IPS DF 19.7 (cell line): Measurements from ENCODE around the gene POU2F1.

Source experiments
- DNase-seq: peaks from one replicate; pipeline ENCODE4 v3.0.0-alpha.2; 2013; ENCODE audit warnings: low read depth, low spot score

POU2F1 gene

GRCh38 chr1:167272369-167272957 is 51.8 kb downstream of the POU2F1 start:
- no peak for DNase-seq

GRCh38 chr1:167273027-167273800 is 52.5 kb downstream of the POU2F1 start:
- DNase-seq, result no peak

- DNase-seq, result no peak
Measured at GRCh38 chr1:167274061-167274460, 53.4 kb downstream of the POU2F1 start.

GRCh38 chr1:167276969-167277368 is 56.3 kb downstream of the POU2F1 start:
- DNase-seq, result no peak

- DNase-seq, result no peak
Measured at GRCh38 chr1:167278497-167278896, 57.8 kb downstream of the POU2F1 start.

GRCh38 chr1:167280912-167281311 is 60.2 kb downstream of the POU2F1 start:
- no peak for DNase-seq

GRCh38 chr1:167288390-167289074 is 67.8 kb downstream of the POU2F1 start:
- DNase-seq, result no peak

- no peak for DNase-seq
Measured at GRCh38 chr1:167289075-167289442, 68.4 kb downstream of the POU2F1 start.

GRCh38 chr1:167289966-167290365 is 69.3 kb downstream of the POU2F1 start:
- no peak for DNase-seq

GRCh38 chr1:167291539-167292185 is 71.0 kb downstream of the POU2F1 start:
- no peak for DNase-seq

- no peak for DNase-seq
Measured at GRCh38 chr1:167292216-167292615, 71.5 kb downstream of the POU2F1 start.

- DNase-seq, result no peak
Measured at GRCh38 chr1:167293057-167293456, 72.4 kb downstream of the POU2F1 start.

- no peak for DNase-seq
Measured at GRCh38 chr1:167294528-167294927, 73.8 kb downstream of the POU2F1 start.

GRCh38 chr1:167297222-167298214 is 76.8 kb downstream of the POU2F1 start:
- DNase-seq, result no peak

GRCh38 chr1:167298325-167298724 is 77.6 kb downstream of the POU2F1 start:
- no peak for DNase-seq

- no peak for DNase-seq
Measured at GRCh38 chr1:167301355-167301754, 80.7 kb downstream of the POU2F1 start.

GRCh38 chr1:167304165-167304564 is 83.5 kb downstream of the POU2F1 start:
- no peak for DNase-seq

GRCh38 chr1:167305059-167305705 is 84.5 kb downstream of the POU2F1 start:
- DNase-seq, result no peak

GRCh38 chr1:167305706-167306277 is 85.1 kb downstream of the POU2F1 start:
- no peak for DNase-seq

GRCh38 chr1:167310732-167311131 is 90.0 kb downstream of the POU2F1 start:
- DNase-seq, result no peak
